HL-60/S4 treated with retinoic acid at 250 ng/mL for 4 days and 3 days (cell line): ENCODE results near the gene BABAM1.

Source experiments
- in situ Hi-C: fragments of 300-500 bp; cut with MboI; formaldehyde crosslinking; loops from 2 replicates; pipeline ENCODE4 v1.7.0; 2022; ENCODE audit warnings: low sequenced_read_pairs

BABAM1 gene

GRCh38 chr19:17320435-17320834 is 53.2 kb downstream of the BABAM1 start:
- in situ Hi-C loops, result no loop called here

GRCh38 chr19:17321655-17322489 is 54.6 kb downstream of the BABAM1 start:
- in situ Hi-C loops, result no loop called here

- in situ Hi-C loops, result no loop called here
Observed at GRCh38 chr19:17322854-17323253, 55.6 kb downstream of the BABAM1 start.

DNA sequence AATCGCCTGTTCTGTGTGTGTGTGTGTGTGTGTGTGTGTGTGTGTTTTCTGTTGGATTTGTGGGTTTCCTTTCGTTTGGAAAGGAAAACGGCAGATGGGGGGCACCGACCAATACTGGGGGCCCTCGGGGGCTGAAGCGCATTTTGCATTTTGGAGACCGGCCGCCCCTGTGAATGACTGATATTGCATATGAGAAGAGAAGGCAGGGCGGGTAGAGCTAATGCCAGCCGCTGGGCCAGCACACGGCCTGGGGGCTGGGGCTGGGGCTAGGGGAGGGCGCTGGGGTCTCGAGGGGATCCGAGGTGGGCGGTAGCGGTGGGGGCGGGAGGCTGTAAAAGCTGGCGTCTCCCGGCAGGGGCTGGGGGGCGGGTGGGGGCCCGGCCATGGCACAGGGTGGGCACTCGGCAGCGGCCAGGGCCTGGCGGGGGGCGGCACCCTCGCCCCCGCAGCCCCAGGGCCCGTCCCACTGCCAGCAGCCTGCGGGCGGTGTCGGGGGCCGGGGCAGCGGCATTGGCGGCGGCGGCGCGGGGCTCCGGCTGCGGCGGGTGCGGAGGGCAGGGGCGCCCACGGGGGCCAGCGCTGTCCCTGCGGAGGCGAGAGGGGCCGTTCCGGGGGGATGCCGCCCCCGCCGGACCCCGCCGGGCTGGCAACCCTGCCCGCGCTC is 56.2 kb downstream of the BABAM1 start:
- in situ Hi-C loops, result no loop called here

DNA sequence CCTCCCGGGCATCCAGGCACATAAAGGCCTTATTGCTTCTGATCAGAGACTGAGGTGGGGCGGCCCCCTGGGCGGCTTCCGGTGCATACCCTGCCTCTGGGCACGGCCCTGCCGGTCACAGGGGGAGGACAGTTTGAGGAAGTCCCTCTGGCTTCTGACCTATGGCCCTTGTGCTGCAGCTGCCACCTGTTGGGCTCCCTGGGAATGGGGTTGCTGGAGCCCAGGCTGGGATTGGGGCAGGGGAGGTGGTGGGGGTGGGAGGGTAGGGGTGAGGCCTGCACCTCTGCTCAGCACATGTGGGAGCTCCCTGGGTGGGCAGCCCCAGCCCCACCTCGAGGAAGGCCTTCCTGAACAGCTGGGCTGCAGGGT is 56.7 kb downstream of the BABAM1 start:
- in situ Hi-C loops, result no loop called here

- in situ Hi-C loops, result no loop called here
Observed at GRCh38 chr19:17324357-17325114, 57.3 kb downstream of the BABAM1 start.

GRCh38 chr19:17325133-17325532 is 57.9 kb downstream of the BABAM1 start:
- in situ Hi-C loops, result no loop called here

GRCh38 chr19:17325881-17326594 is 58.8 kb downstream of the BABAM1 start:
- in situ Hi-C loops, result no loop called here

DNA sequence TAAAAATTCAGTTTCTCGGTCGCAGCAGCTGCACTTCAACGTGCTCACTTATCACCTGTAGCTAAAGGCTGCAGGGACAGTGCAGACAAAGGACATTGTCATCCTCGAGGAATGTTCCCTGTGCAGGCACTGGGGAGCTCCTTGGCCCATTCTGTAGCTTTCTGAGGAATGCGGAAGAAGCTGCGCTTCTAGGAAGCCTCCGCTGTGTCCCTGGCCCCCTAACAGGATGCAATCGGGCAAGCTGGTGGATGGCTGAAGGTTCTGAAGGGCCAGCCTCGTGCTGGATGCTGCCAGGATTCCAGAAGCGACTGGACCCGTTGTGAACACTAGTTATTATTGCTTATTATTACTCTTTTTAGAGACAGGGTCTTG is 59.3 kb downstream of the BABAM1 start:
- in situ Hi-C loops, result no loop called here

GRCh38 chr19:17327068-17327653 is 59.9 kb downstream of the BABAM1 start:
- in situ Hi-C loops, result no loop called here

- in situ Hi-C loops, result no loop called here
Observed at GRCh38 chr19:17327654-17328516, 60.6 kb downstream of the BABAM1 start.
